IMR-90 (cell line): ENCODE results near the gene TRPM4. TPM values are rescaled to one million over a fixed set of nuclear protein-coding genes. Genes with fewer than 3 reads are reported as not detected.

ENCODE experiments used
- ATAC-seq: fragments of 200-7000 bp; cut with Tn5 transposase; 2 replicates; pipeline ENCODE4 v1.9.1; 2020; ENCODE audit warnings: low read depth, mild to moderate bottlenecking, moderate library complexity
- BruUV-seq: library from RNA; stranded (reverse); fragments of 400-500 nt; replicated peaks from 2 replicates; lab custom pipeline; 2021; lab: Mats Ljungman, UMichigan
- CTCF ChIA-PET: fragments of 300-600 bp; formaldehyde crosslinking; extraction: SDS; loops from one replicate; lab custom pipeline; 2021; ENCODE audit warnings: antibody characterized with exemption; lab: Yijun Ruan, JAX
- POLR2A ChIA-PET: fragments of 300-600 bp; sonication (Branson Sonifier 250); formaldehyde crosslinking; loops from one replicate; lab custom pipeline; 2022; ENCODE audit warnings: antibody characterized with exemption; ENCODE audit not compliant: unreplicated experiment; lab: Charles Lee
- DNase-seq: peaks from one replicate; pipeline ENCODE4 v3.0.0; 2013
- H2AFZ ChIP-seq: replicated peaks from 2 replicates; pipeline ENCODE3; 2013; ENCODE audit warnings: low read length, mild to moderate bottlenecking; ENCODE audit not compliant: poor library complexity
- H2AK5ac ChIP-seq: 2 replicates; pipeline ENCODE4 v1.6.1; 2013; ENCODE audit warnings: low read depth, low read length, inconsistent platforms
- H2AK9ac ChIP-seq: replicated peaks from 2 replicates; pipeline ENCODE3; 2013; ENCODE audit warnings: mild to moderate bottlenecking, low read depth, low read length, moderate library complexity; ENCODE audit not compliant: poor library complexity
- H2BK120ac ChIP-seq: 2 replicates; pipeline ENCODE4 v1.6.1; 2013; ENCODE audit warnings: low read depth, low read length, inconsistent platforms
- H2BK15ac ChIP-seq: 3 replicates; pipeline ENCODE4 v1.6.1; 2013; ENCODE audit warnings: low read depth, low read length, inconsistent platforms
- H2BK20ac ChIP-seq: 2 replicates; pipeline ENCODE4 v1.6.1; 2013; ENCODE audit warnings: low read depth, mild to moderate bottlenecking, inconsistent platforms, low read length, moderate library complexity
- H2BK5ac ChIP-seq: 2 replicates; pipeline ENCODE4 v1.6.1; 2013; ENCODE audit warnings: mild to moderate bottlenecking, low read depth, low read length, inconsistent platforms; ENCODE audit not compliant: poor library complexity, severe bottlenecking
- H3K14ac ChIP-seq: replicated peaks from 2 replicates; pipeline ENCODE4 v1.6.1; 2013; ENCODE audit warnings: low read depth, low read length, inconsistent platforms
- H3K18ac ChIP-seq: 2 replicates; pipeline ENCODE4 v1.6.1; 2013; ENCODE audit warnings: low read depth, low read length, control low read depth
- H3K23ac ChIP-seq: 2 replicates; pipeline ENCODE4 v1.6.1; 2013; ENCODE audit warnings: low read depth, low read length, inconsistent platforms
- H3K27ac ChIP-seq: 2 replicates; pipeline ENCODE4 v1.5.1; 2013; ENCODE audit warnings: mild to moderate bottlenecking, control low read depth, low read length; ENCODE audit not compliant: insufficient read depth
- H3K27me3 ChIP-seq: 2 replicates; pipeline ENCODE4 v1.6.1; 2013; ENCODE audit warnings: low read length; ENCODE audit not compliant: control insufficient read depth, insufficient read depth
- H3K36me3 ChIP-seq: 2 replicates; pipeline ENCODE4 v1.6.1; 2013; ENCODE audit warnings: low read length, mixed read lengths; ENCODE audit not compliant: control insufficient read depth, insufficient read depth
- H3K4ac ChIP-seq: 2 replicates; pipeline ENCODE4 v1.6.1; 2013; ENCODE audit warnings: low read depth, low read length, inconsistent platforms
- H3K4me1 ChIP-seq: 2 replicates; pipeline ENCODE4 v1.6.1; 2013; ENCODE audit warnings: low read length, mixed read lengths; ENCODE audit not compliant: control insufficient read depth, insufficient read depth
- H3K4me2 ChIP-seq: 2 replicates; pipeline ENCODE4 v1.6.1; 2013; ENCODE audit warnings: low read depth, mild to moderate bottlenecking, control low read depth, low read length, moderate library complexity
- H3K4me3 ChIP-seq: 2 replicates; pipeline ENCODE4 v1.5.1; 2013; ENCODE audit warnings: low read depth, mild to moderate bottlenecking, control low read depth, low read length, moderate library complexity; ENCODE audit not compliant: insufficient read depth
- H3K56ac ChIP-seq: 2 replicates; pipeline ENCODE4 v1.6.1; 2013; ENCODE audit warnings: low read length, inconsistent platforms; ENCODE audit not compliant: insufficient read depth; ENCODE audit errors: extremely low read depth
- H3K79me1 ChIP-seq, 2 experiments: 2 replicates each; pipeline ENCODE4 v1.6.1; 2013; ENCODE audit warnings: low read length in 2 of 2, inconsistent platforms in 1 of 2, low read depth in 1 of 2
- H3K9ac ChIP-seq: 2 replicates; pipeline ENCODE4 v1.6.1; 2013; ENCODE audit warnings: low read depth, low read length, control low read depth
- H3K9me1 ChIP-seq: 2 replicates; pipeline ENCODE4 v1.6.1; 2013; ENCODE audit warnings: low read length, inconsistent platforms; ENCODE audit not compliant: insufficient read depth
- H3K9me3 ChIP-seq: 2 replicates; pipeline ENCODE4 v1.6.1; 2013; ENCODE audit warnings: low read length; ENCODE audit not compliant: control insufficient read depth, insufficient read depth
- H4K20me1 ChIP-seq: 2 replicates; pipeline ENCODE4 v1.6.1; 2013; ENCODE audit warnings: low read length, inconsistent platforms; ENCODE audit not compliant: insufficient read depth
- H4K5ac ChIP-seq: 2 replicates; pipeline ENCODE4 v1.6.1; 2013; ENCODE audit warnings: mild to moderate bottlenecking, low read depth, low read length, control low read depth
- H4K8ac ChIP-seq, 2 experiments: 2 replicates each; pipeline ENCODE4 v1.6.1; 2013; ENCODE audit warnings: low read depth in 2 of 2, low read length in 2 of 2, control low read depth in 1 of 2, inconsistent platforms in 1 of 2
- H4K91ac ChIP-seq: 2 replicates; pipeline ENCODE4 v1.6.1; 2013; ENCODE audit warnings: low read depth, low read length, inconsistent platforms; ENCODE audit not compliant: insufficient read depth
- BHLHE40 ChIP-seq: fragments of 150-350 bp; IDR thresholded peaks from 2 replicates; pipeline ENCODE4 v1.6.1; 2016; ENCODE audit warnings: mild to moderate bottlenecking, low read depth, low read length
- CEBPB ChIP-seq: IDR thresholded peaks from 2 replicates; pipeline ENCODE4 v1.6.1; 2012; ENCODE audit warnings: low read depth, low read length, improper control_type of control experiment
- CHD1 ChIP-seq: IDR thresholded peaks from 2 replicates; pipeline ENCODE4 v1.6.1; 2012; ENCODE audit warnings: low read depth, low read length, improper control_type of control experiment
- MXI1 ChIP-seq: IDR thresholded peaks from 2 replicates; pipeline ENCODE4 v1.6.1; 2012; ENCODE audit warnings: low read depth, mild to moderate bottlenecking, low read length, moderate library complexity, borderline replicate concordance
- POLR2A ChIP-seq: IDR thresholded peaks from 2 replicates; pipeline ENCODE4 v1.6.1; 2012; ENCODE audit warnings: mild to moderate bottlenecking, low read depth, low read length
- RAD21 ChIP-seq: IDR thresholded peaks from 2 replicates; pipeline ENCODE4 v1.6.1; 2012; ENCODE audit warnings: low read length, improper control_type of control experiment
- RCOR1 ChIP-seq: IDR thresholded peaks from 2 replicates; pipeline ENCODE4 v1.6.1; 2012; ENCODE audit warnings: mild to moderate bottlenecking, low read length, improper control_type of control experiment; ENCODE audit not compliant: insufficient replicate concordance
- SMC3 ChIP-seq: fragments of 150-350 bp; IDR thresholded peaks from 2 replicates; pipeline ENCODE4 v1.6.1; 2016; ENCODE audit warnings: low read depth, mild to moderate bottlenecking, antibody characterized with exemption, low read length, moderate library complexity
- USF2 ChIP-seq: fragments of 150-350 bp; IDR thresholded peaks from 2 replicates; pipeline ENCODE4 v1.6.1; 2017; ENCODE audit warnings: mild to moderate bottlenecking, antibody characterized with exemption, low read length, low read depth
- WGBS, 2 experiments: methylation state at CpG; one replicate each; pipeline versions ENCODE4 v1.1.5 to v1.1.7; 2013; ENCODE audit warnings: missing lambda C conversion rate in 2 of 2; ENCODE audit not compliant: insufficient read length in 1 of 2; ENCODE audit errors: extremely low coverage in 2 of 2; 5-methylcytosine and 5-hydroxymethylcytosine counted together
- dilution Hi-C: fragments of 300-500 bp; cut with HindIII; formaldehyde crosslinking; loops from one replicate; pipeline ENCODE4 v1.14.3; 2018; ENCODE audit warnings: low sequenced_read_pairs; ENCODE audit not compliant: unreplicated experiment
- in situ Hi-C: fragments of 300-500 bp; cut with MboI; formaldehyde crosslinking; loops from 3 replicates; pipeline ENCODE4 v1.14.3; 2019; ENCODE audit warnings: low sequenced_read_pairs, inconsistent platforms, mixed read lengths
- intact Hi-C: fragments of 100-400 bp; cut with micrococcal nuclease; formaldehyde crosslinking; loops from 2 replicates; pipeline ENCODE4 v1.10.0; 2022
- polyA plus RNA-seq, 3 experiments: library from polyadenylated mRNA; depleted of rRNA; stranded (reverse); fragments of >200 nt; gene quantifications; 2 replicates each; pipeline ENCODE4 v1.2.3, GENCODE V29; 2012; ENCODE audit warnings: low replicate concordance in 1 of 3
- total RNA-seq: library from RNA; depleted of rRNA; stranded (reverse); fragments of >200 nt; gene quantifications from 2 replicates; pipeline ENCODE4 v1.2.3, GENCODE V29; 2012
- TF ChIP-seq, protein P1 (sequence below): conservative IDR thresholded peaks from 2 replicates; pipeline ENCODE4 v1.5.1; 2012; ENCODE audit warnings: mild to moderate bottlenecking, low read depth, low read length, improper control_type of control experiment

TRPM4 gene
- total and polyA plus RNA-seq, 2 of the 4 experiments (the other 2 are of a cell fraction) = 2.2 to 19.7 TPM

DNA sequence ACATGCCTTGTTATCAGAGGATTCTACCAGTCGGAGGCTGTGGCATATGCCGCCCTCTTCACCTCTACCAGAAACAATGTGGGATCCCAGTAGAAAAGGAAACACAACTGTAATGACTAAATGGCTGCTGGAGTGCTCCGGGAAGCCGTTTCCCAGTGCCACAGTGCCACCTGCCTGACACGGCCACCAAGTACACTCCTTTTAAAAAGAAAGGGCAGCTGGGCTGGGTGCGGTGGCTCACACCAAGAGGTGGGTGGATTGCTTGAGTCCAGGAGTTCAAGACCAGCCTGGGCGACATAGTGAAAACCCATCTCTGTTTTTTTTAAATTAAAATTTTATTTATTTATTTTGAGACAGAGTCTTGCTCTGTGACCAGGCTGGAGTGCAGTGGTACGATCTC, 67.3 kb downstream of the TRPM4 start:
- Histone ChIP-seq H3K4ac (no peak overlapping the region), H3K18ac (no peak overlapping the region), H4K8ac (no peak overlapping the region), H4K20me1 (no peaks in the 10 kb centered on the region; the same call in 1 of the 2 replicates), H3K79me1 (no peaks in the 10 kb centered on the region), H2BK5ac (no peak overlapping the region), H3K14ac (no peak overlapping the region), H2BK120ac (no peak overlapping the region), H3K56ac (no peak overlapping the region), H2AK9ac (no peak overlapping the region), H2AK5ac (no peak overlapping the region), H3K4me2 (no peak overlapping the region), H3K4me1 (no peaks in the 10 kb centered on the region), H2BK20ac (no peak overlapping the region), H4K5ac (no peak overlapping the region), H2BK15ac (no peak overlapping the region), H3K27me3 (peaks cover 3% of the 10 kb centered on the region; the same call in 1 of the 2 replicates), H4K91ac (no peak overlapping the region), H3K36me3 (no peaks in the 10 kb centered on the region), H3K9me1 (no peaks in the 10 kb centered on the region), H3K4me3 (no peak overlapping the region), H3K9ac (no peak overlapping the region), H3K9me3 (no peaks in the 10 kb centered on the region), H3K27ac (no peak overlapping the region), H3K23ac (no peak overlapping the region), H2AFZ (peak overlapping the region; percentile 9)
- in situ Hi-C loops (no loop called here), intact Hi-C loops (loop anchor here (2.0 to 10.0 kb wide), 3 partner anchors 128 to 440 kb away; no protein-coding TSS in a partner anchor), dilution Hi-C loops (no loop called here)
- DNase-seq (peak; percentile 57), ATAC-seq (peak; percentile 79)
- CTCF ChIA-PET = interaction anchor here (2.8 kb wide), 1 partner anchor 8 kb away, joined by 10 read pairs; no protein-coding TSS in a partner anchor
- BruUV-seq = no TSS peak
- POLR2A ChIA-PET = no interaction called here
- no CpG with 5 or more reads among the region's 8 CpGs for WGBS, 2 experiments
- TF ChIP-seq MXI1 (no peak), SMC3 (peak; percentile 48; the same call in 1 of the 2 replicates), POLR2A (no peak), CHD1 (no peak), RCOR1 (no peak), CEBPB (no peak), BHLHE40 (no peak), RAD21 (peak; percentile 67), USF2 (no peak)
- TF ChIP-seq, protein P1, sequence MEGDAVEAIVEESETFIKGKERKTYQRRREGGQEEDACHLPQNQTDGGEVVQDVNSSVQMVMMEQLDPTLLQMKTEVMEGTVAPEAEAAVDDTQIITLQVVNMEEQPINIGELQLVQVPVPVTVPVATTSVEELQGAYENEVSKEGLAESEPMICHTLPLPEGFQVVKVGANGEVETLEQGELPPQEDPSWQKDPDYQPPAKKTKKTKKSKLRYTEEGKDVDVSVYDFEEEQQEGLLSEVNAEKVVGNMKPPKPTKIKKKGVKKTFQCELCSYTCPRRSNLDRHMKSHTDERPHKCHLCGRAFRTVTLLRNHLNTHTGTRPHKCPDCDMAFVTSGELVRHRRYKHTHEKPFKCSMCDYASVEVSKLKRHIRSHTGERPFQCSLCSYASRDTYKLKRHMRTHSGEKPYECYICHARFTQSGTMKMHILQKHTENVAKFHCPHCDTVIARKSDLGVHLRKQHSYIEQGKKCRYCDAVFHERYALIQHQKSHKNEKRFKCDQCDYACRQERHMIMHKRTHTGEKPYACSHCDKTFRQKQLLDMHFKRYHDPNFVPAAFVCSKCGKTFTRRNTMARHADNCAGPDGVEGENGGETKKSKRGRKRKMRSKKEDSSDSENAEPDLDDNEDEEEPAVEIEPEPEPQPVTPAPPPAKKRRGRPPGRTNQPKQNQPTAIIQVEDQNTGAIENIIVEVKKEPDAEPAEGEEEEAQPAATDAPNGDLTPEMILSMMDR = peak; percentile 60
